Ovary (tissue), 3 donors: ENCODE measurements around the gene MCCC2.

Experiments
- EP300 ChIP-seq: sonication (generic); formaldehyde crosslinking; IDR thresholded peaks from one replicate; pipeline ENCODE4 v1.6.1; 2017; ENCODE audit warnings: antibody characterized with exemption
- POLR2A ChIP-seq: fragments of 450-650 bp; IDR thresholded peaks from one replicate; pipeline ENCODE4 v1.6.1; 2017; ENCODE audit warnings: antibody characterized with exemption, mild to moderate bottlenecking, moderate library complexity
- TF ChIP-seq, protein P1 (sequence below), 3 donors: fragments of 450-650 bp in 2 of 3; fragments of 200-600 bp in 1 of 3; IDR thresholded peaks; one replicate each; pipeline versions ENCODE4 v1.5.1 to v1.8.0; 2016 to 2022; ENCODE audit warnings: antibody characterized with exemption in 3 of 3, mild to moderate bottlenecking in 1 of 3
- donor health status: DM: no; HTN: no; CAD: no.

GRCh38 chr5:71652349-71652748 lies 65.2 kb downstream of the MCCC2 start:
- TF ChIP-seq, protein P1, sequence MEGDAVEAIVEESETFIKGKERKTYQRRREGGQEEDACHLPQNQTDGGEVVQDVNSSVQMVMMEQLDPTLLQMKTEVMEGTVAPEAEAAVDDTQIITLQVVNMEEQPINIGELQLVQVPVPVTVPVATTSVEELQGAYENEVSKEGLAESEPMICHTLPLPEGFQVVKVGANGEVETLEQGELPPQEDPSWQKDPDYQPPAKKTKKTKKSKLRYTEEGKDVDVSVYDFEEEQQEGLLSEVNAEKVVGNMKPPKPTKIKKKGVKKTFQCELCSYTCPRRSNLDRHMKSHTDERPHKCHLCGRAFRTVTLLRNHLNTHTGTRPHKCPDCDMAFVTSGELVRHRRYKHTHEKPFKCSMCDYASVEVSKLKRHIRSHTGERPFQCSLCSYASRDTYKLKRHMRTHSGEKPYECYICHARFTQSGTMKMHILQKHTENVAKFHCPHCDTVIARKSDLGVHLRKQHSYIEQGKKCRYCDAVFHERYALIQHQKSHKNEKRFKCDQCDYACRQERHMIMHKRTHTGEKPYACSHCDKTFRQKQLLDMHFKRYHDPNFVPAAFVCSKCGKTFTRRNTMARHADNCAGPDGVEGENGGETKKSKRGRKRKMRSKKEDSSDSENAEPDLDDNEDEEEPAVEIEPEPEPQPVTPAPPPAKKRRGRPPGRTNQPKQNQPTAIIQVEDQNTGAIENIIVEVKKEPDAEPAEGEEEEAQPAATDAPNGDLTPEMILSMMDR (IDR thresholded peaks at IDR 0.05): no peak
- TF ChIP-seq POLR2A: no peak
- TF ChIP-seq EP300: no peak
